ENCODE measurements around the gene SRMS. TPM values are rescaled to one million over a fixed set of nuclear protein-coding genes. Genes with fewer than 3 reads are reported as not detected.

The SRMS gene
- total and polyA plus RNA-seq, 2 donors (not counting 1 experiment from before 2014, with no cell fraction given), result 0.17 to 0.54 TPM

DNA sequence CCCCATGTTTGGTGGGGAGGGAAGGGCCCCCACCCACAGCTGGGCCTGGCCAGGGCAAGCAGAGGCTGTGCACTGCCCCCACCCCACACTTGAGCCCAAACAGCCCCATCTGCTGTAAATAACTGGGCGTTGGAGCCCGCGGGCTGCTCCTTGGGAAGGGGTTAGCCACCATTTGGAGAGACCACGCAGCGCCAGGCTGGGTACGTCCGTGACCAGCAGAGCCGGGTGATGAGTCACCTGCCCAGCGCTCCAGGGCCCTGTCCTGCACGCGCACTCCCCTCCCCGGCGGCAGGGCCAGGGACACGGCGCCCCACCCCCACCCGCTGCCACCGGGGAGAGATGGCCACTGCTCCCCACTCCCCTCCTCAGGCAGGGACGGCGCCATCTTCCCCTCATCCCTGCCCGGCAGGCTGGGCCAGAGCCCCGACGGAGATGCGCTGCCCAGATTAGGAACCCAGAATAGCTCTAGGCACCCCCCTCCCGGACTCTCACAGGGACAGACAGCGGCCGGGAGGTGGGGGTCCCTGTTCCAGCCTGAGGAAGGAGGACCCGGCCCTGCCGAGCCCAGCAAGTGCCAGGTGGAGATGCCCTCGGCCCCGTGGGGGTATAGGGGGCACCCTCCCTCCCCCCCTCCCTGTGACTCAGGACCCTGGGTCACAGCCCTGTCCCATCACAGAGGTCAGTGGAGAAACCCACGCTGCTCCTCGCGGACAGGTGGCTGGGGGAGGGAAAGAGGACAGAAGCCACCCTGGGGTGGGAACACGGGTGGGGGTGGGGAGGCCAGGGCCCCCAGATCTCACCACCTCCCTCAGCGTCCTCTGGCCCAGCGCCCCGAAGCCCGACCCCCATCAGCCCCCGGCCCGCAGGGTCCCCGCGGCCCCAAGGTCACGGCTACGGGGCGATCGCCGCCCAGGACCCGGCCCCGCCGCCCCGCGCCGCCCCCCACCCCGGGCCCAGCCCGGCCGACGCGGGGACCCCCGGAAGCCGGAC, 49.3 kb downstream of the SRMS start:
- H4K20me1 ChIP-seq (ENCODE audit: control insufficient read depth, insufficient read depth, low read length, poor library complexity, severe bottlenecking), result no peaks in the 10 kb centered on the region
- intact Hi-C loops (cut with micrococcal nuclease), result loop anchor here (2.0 kb wide), 1 partner anchor 23 kb away; the partner anchor contains the start of gene PPDPF
- no peak overlapping the region for H3K9ac ChIP-seq (ENCODE audit: low read length)
- peaks cover 7% of the 10 kb centered on the region for H3K4me1 Mint-ChIP-seq
- no peak overlapping the region for H3K27ac Mint-ChIP-seq
- ChIA-PET CTCF (interaction anchor here (1.7 to 3.3 kb wide), 3 partner anchors 9 to 475 kb away, joined by 5 to 26 read pairs (median 24); partner anchors contain the start of gene PTK6), POLR2A (no interaction called here)
- peak overlapping the region; percentile 84 for H3K4me2 ChIP-seq (replicated peaks; ENCODE audit: low read depth, low read length, poor library complexity, severe bottlenecking)
- peaks cover 0 to 13% (median 0%) of the 10 kb centered on the region in 3 donors for H3K9me3 ChIP-seq (ENCODE audit: control extremely low read depth in 1 of 3, control insufficient read depth in 2 of 3, insufficient read depth in 1 of 3, low read length in 2 of 3)
- H3K27ac ChIP-seq (ENCODE audit: low read length in 2 of 2), result no peak overlapping the region
- peaks cover 10% of the 10 kb centered on the region for H3K27me3 Mint-ChIP-seq
- peak overlapping the region; percentile 59 for H3K4me3 Mint-ChIP-seq
- peak overlapping the region in 3 of 5 experiments; percentile 37 to 55 (median 46) for H3K4me3 ChIP-seq (ENCODE audit: control extremely low read depth in 1 of 5, extremely low read depth in 1 of 5, insufficient read depth in 1 of 5, low read depth in 2 of 5, low read length in 4 of 5)
- H3K9me3 Mint-ChIP-seq (ENCODE audit: insufficient read depth), result no peaks in the 10 kb centered on the region
- 8% methylated on average over 49 of the region's 60 CpGs for WGBS (ENCODE audit: insufficient coverage)
- H2AFZ ChIP-seq (ENCODE audit: insufficient read depth, low read depth, low read length, poor library complexity, severe bottlenecking), result peak overlapping the region; percentile 49
- TF ChIP-seq EZH2 (IDR thresholded peaks at IDR 0.05; ENCODE audit: borderline replicate concordance, insufficient read depth, low read depth, low read length, poor library complexity, severe bottlenecking), result no peak
- TF ChIP-seq, protein P1, sequence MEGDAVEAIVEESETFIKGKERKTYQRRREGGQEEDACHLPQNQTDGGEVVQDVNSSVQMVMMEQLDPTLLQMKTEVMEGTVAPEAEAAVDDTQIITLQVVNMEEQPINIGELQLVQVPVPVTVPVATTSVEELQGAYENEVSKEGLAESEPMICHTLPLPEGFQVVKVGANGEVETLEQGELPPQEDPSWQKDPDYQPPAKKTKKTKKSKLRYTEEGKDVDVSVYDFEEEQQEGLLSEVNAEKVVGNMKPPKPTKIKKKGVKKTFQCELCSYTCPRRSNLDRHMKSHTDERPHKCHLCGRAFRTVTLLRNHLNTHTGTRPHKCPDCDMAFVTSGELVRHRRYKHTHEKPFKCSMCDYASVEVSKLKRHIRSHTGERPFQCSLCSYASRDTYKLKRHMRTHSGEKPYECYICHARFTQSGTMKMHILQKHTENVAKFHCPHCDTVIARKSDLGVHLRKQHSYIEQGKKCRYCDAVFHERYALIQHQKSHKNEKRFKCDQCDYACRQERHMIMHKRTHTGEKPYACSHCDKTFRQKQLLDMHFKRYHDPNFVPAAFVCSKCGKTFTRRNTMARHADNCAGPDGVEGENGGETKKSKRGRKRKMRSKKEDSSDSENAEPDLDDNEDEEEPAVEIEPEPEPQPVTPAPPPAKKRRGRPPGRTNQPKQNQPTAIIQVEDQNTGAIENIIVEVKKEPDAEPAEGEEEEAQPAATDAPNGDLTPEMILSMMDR (IDR thresholded peaks at IDR 0.05), result no peak
- no peak for ATAC-seq (ENCODE audit: low read depth)
- H3K79me2 ChIP-seq (ENCODE audit: control insufficient read depth, insufficient read depth, low read length), result no peaks in the 10 kb centered on the region
- no peaks in the 10 kb centered on the region for H3K36me3 ChIP-seq (replicated peaks in 1 of 2; ENCODE audit: control extremely low read depth in 1 of 2, control insufficient read depth in 1 of 2, extremely low read depth in 1 of 2, insufficient read depth in 2 of 2, low read length in 1 of 2)
- DNase-seq, result no peak
- peaks cover 0 to 53% (median 16%) of the 10 kb centered on the region in 4 experiments for H3K27me3 ChIP-seq (replicated peaks in 1 of 4; ENCODE audit: control extremely low read depth in 1 of 4, control insufficient read depth in 3 of 4, insufficient read depth in 4 of 4, low read length in 3 of 4)
- H3K4me1 ChIP-seq (ENCODE audit: control insufficient read depth in 2 of 2, insufficient read depth in 2 of 2, low read length in 2 of 2), result peaks cover 19 to 26% of the 10 kb centered on the region in 2 donors
